HepG2 (cell line): ENCODE data around the gene LHFPL2. TPM values are rescaled to one million over a fixed set of nuclear protein-coding genes. Genes with fewer than 3 reads are reported as not detected.

Source experiments
- ATAC-seq: fragments of 200-7000 bp; cut with Tn5 transposase; 3 replicates; pipeline ENCODE4 v1.9.1; 2020; ENCODE audit warnings: mild to moderate bottlenecking, moderate library complexity
- BruUV-seq: library from RNA; stranded (reverse); fragments of 400-500 nt; replicated peaks from 2 replicates; lab custom pipeline; 2021; lab: Mats Ljungman, UMichigan
- CTCF ChIA-PET: fragments of 300-600 bp; formaldehyde crosslinking; extraction: SDS; loops from one replicate; lab custom pipeline; 2021; ENCODE audit warnings: low total read pairs, inconsistent platforms, low intra/inter-chr PET ratio; lab: Yijun Ruan, JAX
- POLR2A ChIA-PET: fragments of 350-600 bp; sonication (Branson Sonifier 250); formaldehyde crosslinking; loops from one replicate; lab custom pipeline; 2020; ENCODE audit warnings: antibody characterized with exemption, inconsistent platforms; lab: Yijun Ruan, JAX
- DNase-seq: peaks from one replicate; pipeline ENCODE4 v3.0.0-alpha.2; 2015; ENCODE audit warnings: low spot score
- FAIRE-seq: peaks from 3 replicates; lab custom pipeline; 2011; peaks lifted over from hg19 to GRCh38; lab: Jason Lieb, UNC
- H2AFZ ChIP-seq: one replicate; pipeline ENCODE4 v1.6.1; 2011; ENCODE audit warnings: low read length, inconsistent platforms
- H3K27ac ChIP-seq: fragments of 300-600 bp; 3 replicates; pipeline ENCODE4 v1.8.0; 2011; ENCODE audit warnings: mixed run types, mild to moderate bottlenecking, mixed read lengths, low read length, inconsistent platforms; ENCODE audit not compliant: insufficient read depth; ENCODE audit errors: extremely low read length
- H3K27me3 ChIP-seq, 2 experiments: fragments of 200-600 bp in 1 of 2; 2 replicates in 1 of 2; 3 replicates in 1 of 2; pipeline versions ENCODE4 v1.6.0 to v1.8.0; 2011; ENCODE audit warnings: low read length in 2 of 2, mild to moderate bottlenecking in 2 of 2, moderate library complexity in 2 of 2, inconsistent platforms in 1 of 2; ENCODE audit not compliant: insufficient read depth in 2 of 2, control insufficient read depth in 1 of 2
- H3K36me3 ChIP-seq, 2 experiments: fragments of 200-600 bp in 1 of 2; replicated peaks in 1 of 2; 2 replicates in 1 of 2; 3 replicates in 1 of 2; pipeline versions ENCODE4 v1.5.1 to v1.8.0; 2011; ENCODE audit warnings: low read length in 2 of 2, inconsistent platforms in 1 of 2; ENCODE audit not compliant: insufficient read depth in 2 of 2, control insufficient read depth in 1 of 2
- H3K4me1 ChIP-seq: 2 replicates; pipeline ENCODE4 v1.5.1; 2012; ENCODE audit warnings: low read length, inconsistent platforms; ENCODE audit not compliant: insufficient read depth
- H3K4me2 ChIP-seq: 2 replicates; pipeline ENCODE4 v1.6.0; 2011; ENCODE audit warnings: low read depth, low read length, inconsistent platforms
- H3K4me3 ChIP-seq, 3 experiments: fragments of 200-600 bp in 1 of 3; sonication (generic), shearing (Covaris generic) in 1 of 3; replicated peaks in 1 of 3; 2 replicates each; pipeline ENCODE4 v1.5.1; 2011 to 2016; ENCODE audit warnings: low read length in 3 of 3, inconsistent platforms in 2 of 3, low read depth in 2 of 3, mild to moderate bottlenecking in 2 of 3, control low read depth in 1 of 3, mixed read lengths in 1 of 3; ENCODE audit not compliant: insufficient read depth in 1 of 3
- H3K79me2 ChIP-seq: one replicate; pipeline ENCODE4 v1.6.1; 2011; ENCODE audit warnings: low read length, inconsistent platforms; ENCODE audit not compliant: insufficient read depth
- H3K9ac ChIP-seq: 2 replicates; pipeline ENCODE4 v1.6.0; 2011; ENCODE audit warnings: mild to moderate bottlenecking, low read depth, low read length, inconsistent platforms; ENCODE audit not compliant: insufficient read depth
- H3K9me3 ChIP-seq: 2 replicates; pipeline ENCODE4 v1.5.1; 2012; ENCODE audit warnings: mild to moderate bottlenecking, low read length
- H4K20me1 ChIP-seq: 2 replicates; pipeline ENCODE4 v1.6.0; 2011; ENCODE audit warnings: inconsistent platforms, mild to moderate bottlenecking, low read length, moderate library complexity; ENCODE audit not compliant: insufficient read depth
- GATAD2A ChIP-seq: IDR thresholded peaks from 2 replicates; pipeline ENCODE4 v1.6.1; 2016
- HNF4A ChIP-seq: sonication (generic); formaldehyde crosslinking; IDR thresholded peaks from 2 replicates; pipeline ENCODE4 v1.4.0; 2020; ENCODE audit warnings: missing genetic modification reagents
- MIXL1 ChIP-seq: IDR thresholded peaks from 2 replicates; pipeline ENCODE4 v1.6.1; 2016
- RELA ChIP-seq: sonication (generic); formaldehyde crosslinking; IDR thresholded peaks from 2 replicates; pipeline ENCODE4 v1.4.0; 2020; ENCODE audit warnings: missing genetic modification reagents
- RXRB ChIP-seq: IDR thresholded peaks from 2 replicates; pipeline ENCODE4 v1.6.1; 2016; ENCODE audit warnings: borderline replicate concordance, missing genetic modification reagents, missing compliant biosample characterization
- SOX5 ChIP-seq: IDR thresholded peaks from 2 replicates; pipeline ENCODE4 v1.6.1; 2016; ENCODE audit warnings: borderline replicate concordance
- THRA ChIP-seq: sonication (generic); formaldehyde crosslinking; IDR thresholded peaks from 2 replicates; pipeline ENCODE4 v1.4.0; 2020; ENCODE audit warnings: missing genetic modification reagents, borderline replicate concordance
- TMF1 ChIP-seq: sonication (generic); formaldehyde crosslinking; IDR thresholded peaks from 2 replicates; pipeline ENCODE4 v1.8.1; 2022; ENCODE audit warnings: low read depth, missing genetic modification reagents
- ZBTB33 ChIP-seq: sonication (generic); formaldehyde crosslinking; IDR thresholded peaks from 2 replicates; pipeline ENCODE4 v1.4.0; 2020; ENCODE audit warnings: missing genetic modification reagents
- ZNF232 ChIP-seq: sonication (generic); formaldehyde crosslinking; IDR thresholded peaks from 2 replicates; pipeline ENCODE4 v1.4.0; 2020; ENCODE audit warnings: missing genetic modification reagents, borderline replicate concordance
- ZNF557 ChIP-seq: sonication (generic); formaldehyde crosslinking; IDR thresholded peaks from 2 replicates; pipeline ENCODE4 v1.4.0; 2020; ENCODE audit warnings: missing genetic modification reagents
- ZNF749 ChIP-seq: sonication (generic); formaldehyde crosslinking; IDR thresholded peaks from 2 replicates; pipeline ENCODE4 v1.8.0; 2022; ENCODE audit warnings: mild to moderate bottlenecking, missing genetic modification reagents, moderate library complexity, borderline replicate concordance
- WGBS: methylation state at CpG from one replicate; pipeline ENCODE4 v1.1.6; 2017; ENCODE audit warnings: low lambda C conversion rate; 5-methylcytosine and 5-hydroxymethylcytosine counted together
- in situ Hi-C: cut with HindIII; loops from 2 replicates; pipeline ENCODE4 v1.10.0; 2017; ENCODE audit warnings: low pct_unique_long_range_greater_than_20kb; ENCODE audit not compliant: extremely low pct_ligation_motif_present
- intact Hi-C: fragments of 100-400 bp; cut with micrococcal nuclease; formaldehyde crosslinking; loops from one replicate; pipeline ENCODE4 v1.10.0; 2022; ENCODE audit not compliant: unreplicated experiment
- polyA plus RNA-seq, 8 experiments: library from polyadenylated mRNA; depleted of rRNA in 3 of 8; stranded (reverse) in 7 of 8; unstranded in 1 of 8; fragments of >200 nt; fragmentation: Illumina TruSeq in 4 of 8; extraction: Trizol in 4 of 8; gene quantifications; 2 replicates each; pipeline versions ENCODE4 v1.2.1 to v1.2.3, GENCODE V29; 2011 to 2016; ENCODE audit warnings: low read depth in 4 of 8, missing spikeins in 1 of 8, mixed read lengths in 1 of 8; ENCODE audit not compliant: insufficient read depth in 1 of 8
- total RNA-seq, 5 experiments: library from RNA; depleted of rRNA; stranded (reverse); fragments of >200 nt; fragmentation: Illumina TruSeq; extraction: Trizol; gene quantifications; 2 replicates each; pipeline ENCODE4 v1.2.3, GENCODE V29; 2016; ENCODE audit warnings: low read depth in 1 of 5

The LHFPL2 gene
- total and polyA plus RNA-seq, 2 of the 13 experiments (the other 11 are each of a cell fraction or from before 2014, with no cell fraction given), result 6.0 to 20.0 TPM

GRCh38 chr5:78601559-78602314 is 46.8 kb downstream of the LHFPL2 start (continued):
- TF ChIP-seq RELA (CRISPR knock-in tag), result no peak
- no peak for TF ChIP-seq ZBTB33 (CRISPR knock-in tag)
- 0 out of 2 replicates have a peak, but pooled peaks have one; percentile 24 for TF ChIP-seq MIXL1 (CRISPR knock-in tag)
- no peak for TF ChIP-seq ZNF557
- 0 out of 2 replicates have a peak, but pooled peaks have one; percentile 23 for TF ChIP-seq RXRB (CRISPR knock-in tag)
- 0 out of 2 replicates have a peak, but pooled peaks have one; percentile 44 for TF ChIP-seq ZNF232 (CRISPR knock-in tag)

- Histone ChIP-seq H3K4me2 (peak overlapping the region; percentile 66), H3K27ac (peak overlapping the region; percentile 76), H2AFZ (no peak overlapping the region), H3K4me1 (peaks cover 100% of the 10 kb centered on the region), H3K4me3 (peak overlapping the region in 1 of 3 experiments; percentile 26; a peak in 1 of 6 replicates), H4K20me1 (no peaks in the 10 kb centered on the region), H3K79me2 (peaks cover 26% of the 10 kb centered on the region), H3K27me3 (no peaks in the 10 kb centered on the region), H3K9me3 (no peaks in the 10 kb centered on the region), H3K36me3 (no peaks in the 10 kb centered on the region), H3K9ac (no peak overlapping the region)
- FAIRE-seq (peak; percentile 37), ATAC-seq (peak; percentile 25; the same call in 1 of the 3 replicates), DNase-seq (no peak)
- ChIA-PET POLR2A (interaction anchor here (1.7 to 2.2 kb wide), 3 partner anchors 8 to 82 kb away, joined by 4 to 7 read pairs (median 6); no protein-coding TSS in a partner anchor), CTCF (no interaction called here)
- intact Hi-C loops, result loop anchor here (5.0 kb wide), 1 partner anchor 41 kb away; no protein-coding TSS in a partner anchor
- no TSS peak for BruUV-seq
- in situ Hi-C loops, result no loop called here
- 72% methylated on average over 5 of the region's 5 CpGs for WGBS
- TF ChIP-seq ZNF749 (CRISPR knock-in tag) (no peak), TMF1 (no peak), HNF4A (CRISPR knock-in tag) (peak; percentile 35; the same call in 1 of the 2 replicates), THRA (0 out of 2 replicates have a peak, but pooled peaks have one; percentile 7), GATAD2A (CRISPR knock-in tag) (peak; percentile 26; the same call in 1 of the 2 replicates), SOX5 (CRISPR knock-in tag) (peak; percentile 9; the same call in 1 of the 2 replicates)
Observed at GRCh38 chr5:78600687-78601414, 47.7 kb downstream of the LHFPL2 start.
